Fibroblast of lung (primary cell): ENCODE results near the gene RGS12.

Experiments used
- EZH2 ChIP-seq: IDR thresholded peaks from 2 replicates; pipeline ENCODE4 v1.5.1; 2012; ENCODE audit warnings: low read length, control low read depth, mild to moderate bottlenecking; ENCODE audit errors: missing control alignments
- TF ChIP-seq, protein P1 (sequence below), 2 donors: IDR thresholded peaks in 1 of 2; conservative IDR thresholded peaks in 1 of 2; 1 replicate in 1 of 2; 2 replicates in 1 of 2; pipeline ENCODE4 v1.5.1; 2011 to 2012; ENCODE audit warnings: low read length in 2 of 2, control low read depth in 1 of 2, inconsistent platforms in 1 of 2, low read depth in 1 of 2, mild to moderate bottlenecking in 1 of 2

GRCh38 chr4:3299122-3299975 is 6.5 kb downstream of the RGS12 start:
- TF ChIP-seq, protein P1, sequence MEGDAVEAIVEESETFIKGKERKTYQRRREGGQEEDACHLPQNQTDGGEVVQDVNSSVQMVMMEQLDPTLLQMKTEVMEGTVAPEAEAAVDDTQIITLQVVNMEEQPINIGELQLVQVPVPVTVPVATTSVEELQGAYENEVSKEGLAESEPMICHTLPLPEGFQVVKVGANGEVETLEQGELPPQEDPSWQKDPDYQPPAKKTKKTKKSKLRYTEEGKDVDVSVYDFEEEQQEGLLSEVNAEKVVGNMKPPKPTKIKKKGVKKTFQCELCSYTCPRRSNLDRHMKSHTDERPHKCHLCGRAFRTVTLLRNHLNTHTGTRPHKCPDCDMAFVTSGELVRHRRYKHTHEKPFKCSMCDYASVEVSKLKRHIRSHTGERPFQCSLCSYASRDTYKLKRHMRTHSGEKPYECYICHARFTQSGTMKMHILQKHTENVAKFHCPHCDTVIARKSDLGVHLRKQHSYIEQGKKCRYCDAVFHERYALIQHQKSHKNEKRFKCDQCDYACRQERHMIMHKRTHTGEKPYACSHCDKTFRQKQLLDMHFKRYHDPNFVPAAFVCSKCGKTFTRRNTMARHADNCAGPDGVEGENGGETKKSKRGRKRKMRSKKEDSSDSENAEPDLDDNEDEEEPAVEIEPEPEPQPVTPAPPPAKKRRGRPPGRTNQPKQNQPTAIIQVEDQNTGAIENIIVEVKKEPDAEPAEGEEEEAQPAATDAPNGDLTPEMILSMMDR (conservative IDR thresholded peaks at IDR 0.05 in 1 of 2, IDR thresholded peaks at IDR 0.05 in 1 of 2; ENCODE audit: low read depth in 1 of 2, low read length in 2 of 2): no peak
- TF ChIP-seq EZH2: no peak
